NCI-H2196 (cell line): Measurements from ENCODE around the gene ADGRE2.
"Not testable (repeated sequence)": the region's sequence is repeated elsewhere in the genome, so short reads cannot be mapped to it uniquely, and the experiment has no call there.

Experiments
- DNase-seq: peaks from one replicate; lab custom pipeline; 2025; ENCODE audit not compliant: unreplicated experiment; lab: John Stamatoyannopoulos, UW

The ADGRE2 gene

DNA sequence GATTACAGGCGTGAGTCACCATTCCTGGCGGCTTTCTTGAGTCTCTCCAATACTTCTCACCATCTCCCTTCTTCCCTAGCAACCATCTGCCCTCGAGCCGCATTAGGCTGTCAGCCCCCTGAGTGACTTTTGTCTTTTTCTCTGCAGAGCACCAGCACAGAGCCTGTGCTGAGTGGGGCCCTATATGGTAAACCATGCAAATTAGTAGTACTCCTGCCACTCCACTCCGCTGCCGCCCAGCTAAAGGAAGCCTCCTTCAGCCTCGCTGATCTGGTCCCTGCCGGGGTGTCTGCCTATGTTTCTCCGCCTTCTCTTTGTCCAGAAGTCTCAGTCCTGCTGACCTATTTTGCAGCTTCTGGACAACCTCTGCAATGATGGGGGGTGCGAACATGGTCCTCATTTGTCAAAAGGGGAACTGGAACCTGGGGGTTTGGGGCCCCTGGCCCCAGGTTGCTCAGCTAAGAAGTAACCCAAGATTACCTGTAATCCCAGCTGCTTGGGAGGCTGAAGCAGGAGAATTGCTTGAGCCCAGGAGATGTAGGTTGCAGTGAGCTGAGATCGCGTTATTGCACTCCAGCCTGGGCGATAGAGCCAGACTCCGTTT, 2.4 kb upstream of the ADGRE2 start:
- not testable (repeated sequence) for DNase-seq

DNA sequence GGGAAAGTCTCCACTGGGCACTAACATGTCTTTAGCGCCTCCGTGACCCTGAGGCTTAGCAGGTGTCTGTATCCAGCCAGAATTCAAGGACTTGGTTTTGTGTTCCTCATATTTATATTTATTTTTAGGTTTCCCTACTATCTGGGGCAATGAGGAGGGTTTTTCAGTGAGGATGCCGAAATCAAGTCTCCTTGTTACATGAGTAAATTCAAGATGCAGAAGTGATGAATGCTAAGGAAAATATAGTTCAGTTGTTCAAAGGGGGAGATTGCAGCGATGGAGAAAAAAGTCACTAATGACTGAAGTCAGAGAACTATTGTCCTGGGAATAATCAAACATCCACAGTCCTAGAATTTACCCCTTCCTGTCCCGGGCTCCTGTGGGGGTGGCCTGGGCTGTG, 791 bp upstream of the ADGRE2 start:
- no peak for DNase-seq

DNA sequence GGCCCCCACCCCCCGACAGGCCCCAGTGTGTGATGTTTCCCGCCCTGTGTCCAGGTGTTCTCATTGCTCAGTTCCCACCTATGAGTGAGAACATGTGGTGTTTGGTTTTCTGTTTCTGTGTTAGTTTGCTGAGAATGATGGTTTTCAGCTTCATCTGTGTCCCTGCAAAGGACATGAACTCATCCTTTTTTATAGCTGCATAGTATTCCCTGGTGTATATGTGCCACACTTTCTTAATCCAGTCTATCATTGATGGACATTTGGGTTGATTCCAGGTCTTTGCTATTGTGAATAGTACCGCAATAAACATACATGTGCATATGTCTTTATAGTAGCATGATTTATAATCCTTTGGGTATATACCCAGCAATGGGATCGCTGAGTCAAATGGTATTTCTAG, 715 bp downstream of the ADGRE2 start:
- DNase-seq, result not testable (repeated sequence)

DNA sequence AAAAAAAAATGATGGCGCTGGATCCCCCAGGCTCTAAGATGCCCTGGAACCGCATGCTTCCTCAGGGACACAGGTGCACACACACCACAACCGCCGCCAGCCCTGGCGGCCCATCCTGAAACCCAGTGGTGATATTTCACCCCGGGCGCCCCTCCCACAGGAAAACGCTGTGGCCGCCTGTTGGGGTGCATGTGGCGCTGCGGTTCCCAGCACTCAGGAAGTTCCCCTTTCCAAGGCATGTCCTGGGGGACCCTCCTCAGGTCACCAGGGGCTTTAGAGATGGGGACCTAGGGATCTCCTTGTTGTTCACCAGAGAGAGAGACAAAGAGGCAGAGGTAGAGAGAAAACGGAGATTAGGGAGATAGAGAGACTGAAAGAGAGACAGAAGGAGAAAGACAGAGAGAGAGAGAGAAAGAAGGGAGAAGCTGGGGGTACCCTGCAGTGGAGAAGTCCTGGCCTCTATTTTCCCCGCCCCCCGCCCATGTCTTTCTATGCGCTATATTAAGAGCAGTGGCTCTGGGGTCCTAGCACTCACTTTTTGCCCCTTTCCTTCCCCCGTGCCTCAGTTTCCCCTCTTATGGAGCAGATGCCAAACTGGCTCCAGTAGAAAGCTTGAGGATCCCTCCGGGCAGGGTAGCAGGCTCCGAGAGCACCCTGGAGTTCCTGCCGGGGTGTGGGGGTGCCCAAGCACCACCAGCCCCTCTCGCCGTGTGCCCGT, 2.3 kb downstream of the ADGRE2 start:
- no peak for DNase-seq

DNA sequence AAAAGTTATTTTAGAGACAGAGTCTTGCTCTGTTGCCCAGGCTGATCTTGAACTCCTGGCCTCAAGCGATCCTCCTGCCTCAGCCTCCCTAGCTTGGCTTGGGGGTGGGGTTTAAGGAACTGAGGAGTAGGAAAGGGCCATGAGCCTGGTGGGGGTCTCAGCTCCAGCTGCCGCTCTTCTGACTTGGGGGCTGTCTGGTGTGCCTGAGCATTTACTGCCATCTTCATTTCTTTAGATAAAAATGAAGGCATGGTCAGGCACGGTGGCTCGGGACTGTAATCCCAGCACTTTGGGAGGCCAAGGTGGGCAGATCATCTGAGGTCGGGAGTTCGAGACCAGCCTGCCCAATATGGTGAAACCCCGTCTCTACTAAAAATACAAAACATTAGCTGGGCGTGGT, 3.0 kb downstream of the ADGRE2 start:
- not testable (repeated sequence) for DNase-seq

DNA sequence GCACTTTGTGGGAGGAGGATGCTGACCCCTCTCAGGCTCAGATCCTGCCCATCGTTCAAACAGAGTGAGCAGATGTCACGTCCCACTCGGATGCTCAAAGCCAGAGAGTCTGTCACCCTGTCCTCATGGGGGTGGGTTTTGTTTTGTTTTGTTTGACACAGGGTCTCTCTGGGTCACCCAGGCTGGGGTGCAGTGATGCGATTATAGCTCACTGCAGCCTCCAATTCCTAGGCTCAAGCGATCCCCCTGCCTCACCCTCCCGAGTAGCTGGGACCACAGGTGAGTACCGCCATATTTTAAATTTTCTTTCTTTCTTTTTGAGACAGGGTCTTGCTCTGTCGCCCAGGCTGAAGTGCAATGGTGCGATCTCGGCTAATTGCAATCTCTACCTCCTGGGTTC, 4.0 kb downstream of the ADGRE2 start:
- DNase-seq, result no peak

DNA sequence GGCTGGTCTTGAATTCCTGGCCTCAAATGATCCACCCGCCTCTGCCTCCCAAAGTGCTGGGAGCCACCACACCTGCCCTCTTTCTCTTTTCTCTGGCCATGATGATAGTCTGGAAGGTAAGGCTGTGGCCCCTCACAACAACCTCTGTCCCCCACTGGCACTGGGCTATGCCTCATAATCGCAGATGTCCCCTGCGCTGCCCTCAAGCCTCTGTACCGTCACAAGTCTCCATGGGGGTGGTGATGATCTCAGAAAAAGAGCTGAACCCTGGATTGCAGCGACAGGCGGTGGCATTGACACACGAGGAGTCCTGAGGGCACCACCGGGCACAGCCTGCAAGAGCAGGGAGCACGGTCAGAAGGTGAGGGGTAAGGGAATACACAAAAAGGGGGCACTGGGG, 4.6 kb downstream of the ADGRE2 start:
- DNase-seq, result not testable (repeated sequence)

DNA sequence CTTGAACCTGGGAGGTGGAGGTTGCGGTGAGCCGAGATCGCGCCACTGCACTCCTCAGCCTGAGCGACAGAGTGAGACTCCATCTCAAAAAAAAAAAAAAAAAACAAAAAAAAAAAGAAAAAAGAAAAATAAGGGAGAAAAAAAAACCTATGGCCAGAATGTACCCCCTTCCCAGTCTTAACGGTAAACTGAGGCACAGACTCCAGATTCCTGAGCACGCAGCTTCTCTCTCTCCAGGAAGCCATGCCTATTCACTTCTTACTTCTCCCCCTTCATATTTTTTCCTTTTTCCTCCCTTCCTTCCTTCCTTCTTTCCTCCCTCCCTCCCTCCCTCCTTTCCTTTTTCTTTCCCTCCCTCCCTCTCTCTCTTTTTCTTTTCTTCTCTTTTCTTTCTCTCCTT, 5.4 kb downstream of the ADGRE2 start:
- no peak for DNase-seq

DNA sequence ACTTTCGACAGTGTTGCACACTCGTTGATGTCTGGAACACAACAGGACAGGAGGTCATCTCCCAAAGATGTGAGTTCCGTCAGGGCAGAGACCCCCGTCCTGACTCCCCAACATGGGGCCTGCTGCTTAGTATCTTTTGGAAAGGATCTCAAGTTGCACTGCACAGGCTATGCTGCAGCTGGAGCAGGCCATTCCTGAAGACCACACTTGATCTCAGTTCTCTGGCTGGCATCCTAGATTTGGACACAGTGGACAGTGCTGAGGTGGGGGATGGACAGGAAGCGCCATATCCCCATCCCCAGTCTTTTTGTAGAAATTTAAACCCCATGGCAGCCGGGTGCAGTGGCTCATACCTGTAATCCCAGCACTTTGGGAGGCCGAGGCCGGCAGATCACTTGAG, 5.9 kb downstream of the ADGRE2 start:
- DNase-seq, result no peak

DNA sequence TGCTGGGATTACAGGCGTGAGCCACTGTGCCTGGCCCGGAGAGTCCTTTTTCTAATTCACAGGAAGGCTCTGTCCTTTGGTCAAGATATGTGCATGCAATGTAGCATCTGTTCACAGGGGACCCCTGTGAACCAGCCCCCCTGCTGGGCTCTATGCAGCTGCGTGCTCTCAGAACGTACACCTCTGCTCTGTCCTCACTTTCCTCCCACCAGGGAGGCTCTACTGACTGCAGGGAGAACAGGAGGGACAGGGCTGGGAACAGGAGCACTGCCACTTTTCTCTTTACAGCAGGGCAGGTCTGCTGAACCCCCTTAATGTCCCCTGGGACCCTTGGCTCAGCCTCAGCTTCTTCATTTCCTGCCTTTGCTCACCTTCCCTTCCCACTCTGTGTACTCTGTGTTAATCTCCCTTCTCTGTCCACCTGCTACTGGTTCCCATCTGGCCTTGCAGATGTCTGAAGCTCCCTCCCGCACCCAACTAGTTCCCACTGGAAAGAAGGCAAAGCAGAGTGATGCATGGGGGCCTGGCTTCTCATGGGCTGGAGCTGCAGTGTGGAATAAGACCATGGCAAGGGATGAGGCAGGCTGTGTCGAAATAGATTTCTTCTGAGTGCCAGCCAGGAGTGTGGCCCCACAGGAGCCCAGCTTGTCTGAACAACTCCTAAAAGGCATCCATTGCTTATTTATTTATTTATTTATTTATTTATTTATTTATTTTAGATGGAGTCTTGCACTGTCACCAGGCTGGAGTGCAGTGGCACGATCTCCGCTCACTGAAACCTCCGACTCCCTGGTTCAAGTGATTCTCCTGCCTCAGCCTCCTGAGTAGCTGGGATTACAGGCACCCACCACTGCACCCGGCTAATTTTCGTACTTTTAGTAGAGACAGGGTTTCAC, 7.2 kb downstream of the ADGRE2 start:
- DNase-seq, result no peak

DNA sequence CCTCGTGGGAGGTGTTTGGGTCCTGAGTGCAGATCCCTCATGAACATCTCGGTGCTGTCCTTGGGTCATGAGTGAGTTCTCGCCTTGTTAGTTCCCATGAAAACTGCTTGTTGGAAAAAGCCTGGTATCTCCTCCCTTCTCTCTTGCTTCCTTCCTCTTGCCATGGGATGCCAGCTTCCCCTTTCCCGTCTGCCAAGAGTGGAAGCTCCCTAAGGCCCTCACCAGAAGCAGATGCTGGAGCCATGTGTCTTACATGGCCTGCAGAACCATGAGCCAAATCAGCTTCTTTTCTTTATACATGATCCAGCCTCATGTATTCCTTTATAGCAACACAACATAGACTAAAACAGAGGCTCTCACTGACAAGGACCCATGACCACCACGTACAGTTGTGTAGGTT, 8.2 kb downstream of the ADGRE2 start:
- DNase-seq, result no peak

DNA sequence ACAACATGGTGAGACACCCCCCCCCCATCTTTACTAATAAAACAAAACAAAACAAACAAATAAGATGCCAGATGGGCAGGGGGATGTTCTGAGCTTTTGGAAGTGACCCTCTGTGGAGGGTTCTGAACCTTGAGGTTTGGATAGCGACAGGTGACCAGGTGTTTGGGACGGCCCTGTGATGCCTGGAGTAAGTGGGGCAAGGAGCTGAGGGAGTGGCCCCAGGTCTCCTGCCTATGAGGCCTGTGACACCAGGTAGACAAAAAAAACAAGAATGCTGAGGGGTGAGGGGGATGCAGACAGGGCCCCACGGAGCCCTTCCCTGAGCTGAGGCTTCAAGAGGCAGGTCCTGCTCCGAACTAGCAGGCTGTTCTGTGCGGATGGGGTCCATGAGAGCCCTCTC, 9.2 kb downstream of the ADGRE2 start:
- no peak for DNase-seq

DNA sequence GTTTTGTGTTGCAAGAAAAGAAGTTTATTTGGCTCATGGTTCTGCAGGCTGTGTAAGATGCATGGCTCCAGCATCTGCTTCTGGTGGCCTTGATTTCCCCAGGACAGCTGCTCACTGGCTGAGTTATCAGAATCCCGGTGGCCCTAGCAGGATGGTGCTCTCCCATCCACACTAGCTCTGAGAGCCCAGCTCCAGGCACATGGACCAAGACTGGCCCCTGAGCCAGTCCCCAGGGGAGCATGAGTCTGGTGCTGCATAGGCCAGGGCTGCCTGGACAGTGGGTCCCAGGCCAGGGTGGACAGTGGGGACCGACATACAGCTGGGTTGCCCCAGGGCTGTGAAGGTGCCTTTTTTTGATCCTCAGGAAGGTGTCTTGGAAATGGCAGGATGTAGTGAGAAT, 10.4 kb downstream of the ADGRE2 start:
- no peak for DNase-seq

DNA sequence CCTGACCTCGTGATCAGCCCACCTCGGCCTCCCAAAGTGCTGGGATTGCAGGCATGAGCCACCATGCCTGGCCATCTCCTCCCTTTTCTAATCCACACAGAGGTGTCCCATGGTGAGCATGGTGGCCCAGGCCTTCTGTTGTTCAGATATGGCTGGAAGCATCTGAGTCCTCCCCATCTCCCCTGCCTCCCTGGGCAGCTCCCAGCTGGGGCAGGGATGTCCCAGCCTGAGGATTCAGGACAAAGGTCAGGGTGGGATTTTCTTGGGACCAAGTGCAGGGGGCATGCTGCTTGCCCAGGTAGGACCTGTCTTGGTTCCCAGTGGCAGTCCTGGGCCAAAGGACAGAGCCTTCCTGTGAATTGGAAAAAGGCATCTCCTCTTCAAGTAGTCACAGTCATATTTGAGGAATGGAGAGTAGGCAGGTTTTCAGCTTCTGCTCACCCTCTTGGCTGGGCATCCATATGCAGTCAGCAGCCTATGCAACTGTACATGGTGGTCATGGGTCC, 10.8 kb downstream of the ADGRE2 start:
- no peak for DNase-seq

DNA sequence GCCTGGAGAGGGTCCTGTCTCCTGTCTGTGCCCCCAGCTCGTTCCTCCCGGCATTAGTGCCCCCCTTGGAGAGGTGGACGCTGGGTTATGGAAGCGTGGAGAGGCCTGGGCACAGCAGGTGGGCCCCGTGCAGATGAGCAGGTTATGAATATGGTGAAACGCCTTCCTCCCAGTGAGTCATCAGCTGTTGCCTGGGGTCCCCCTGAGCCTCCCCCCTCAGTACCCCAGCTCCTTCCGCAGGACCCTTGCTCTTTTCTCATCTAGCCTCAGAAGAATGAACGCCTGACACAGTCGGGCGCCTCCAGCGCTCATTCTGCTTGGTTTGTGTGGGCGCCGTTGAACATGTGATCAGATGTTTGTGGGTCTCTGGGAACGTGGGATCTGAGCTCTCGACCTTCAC, 12.5 kb downstream of the ADGRE2 start:
- DNase-seq, result not testable (repeated sequence)

DNA sequence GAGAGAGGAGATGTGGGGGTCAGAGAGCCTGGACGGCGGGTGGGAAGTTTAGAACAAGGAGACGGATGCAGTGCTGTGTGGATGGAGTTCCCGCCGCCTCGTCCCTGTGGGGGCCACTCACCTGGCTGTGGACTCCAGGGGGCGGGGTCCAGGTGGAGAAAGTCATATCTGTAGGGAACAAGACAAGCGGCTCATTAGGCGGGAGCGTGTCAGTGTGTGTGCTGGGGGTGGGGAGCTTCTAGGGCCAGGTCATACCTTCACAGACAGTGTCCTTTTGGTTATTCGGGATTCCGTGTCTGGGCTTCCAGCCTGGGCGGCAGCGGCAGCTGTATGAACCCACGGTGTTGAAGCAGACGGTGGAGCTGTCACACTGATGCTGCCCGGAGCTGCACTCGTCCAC, 13.0 kb downstream of the ADGRE2 start:
- DNase-seq, result not testable (repeated sequence)

DNA sequence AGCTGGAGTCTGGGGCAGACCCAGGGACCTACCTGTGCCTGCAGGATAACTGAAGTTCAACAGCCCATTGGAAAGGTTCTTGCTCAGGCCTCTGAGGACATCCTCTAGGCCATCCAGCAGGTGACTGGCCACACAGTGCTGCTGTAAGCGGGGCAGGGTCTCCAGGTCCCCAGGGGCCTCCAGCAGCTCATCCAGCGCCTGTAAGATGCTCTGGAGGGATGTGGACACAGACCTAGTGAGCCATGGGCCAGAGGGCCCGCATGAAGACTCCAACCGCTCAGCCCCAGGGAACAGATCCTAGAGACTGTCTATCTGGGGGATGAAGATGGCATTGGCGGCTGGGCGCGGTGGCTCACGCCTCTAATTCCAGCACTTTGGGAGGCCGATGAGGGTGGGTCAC, 14.0 kb downstream of the ADGRE2 start:
- no peak for DNase-seq

DNA sequence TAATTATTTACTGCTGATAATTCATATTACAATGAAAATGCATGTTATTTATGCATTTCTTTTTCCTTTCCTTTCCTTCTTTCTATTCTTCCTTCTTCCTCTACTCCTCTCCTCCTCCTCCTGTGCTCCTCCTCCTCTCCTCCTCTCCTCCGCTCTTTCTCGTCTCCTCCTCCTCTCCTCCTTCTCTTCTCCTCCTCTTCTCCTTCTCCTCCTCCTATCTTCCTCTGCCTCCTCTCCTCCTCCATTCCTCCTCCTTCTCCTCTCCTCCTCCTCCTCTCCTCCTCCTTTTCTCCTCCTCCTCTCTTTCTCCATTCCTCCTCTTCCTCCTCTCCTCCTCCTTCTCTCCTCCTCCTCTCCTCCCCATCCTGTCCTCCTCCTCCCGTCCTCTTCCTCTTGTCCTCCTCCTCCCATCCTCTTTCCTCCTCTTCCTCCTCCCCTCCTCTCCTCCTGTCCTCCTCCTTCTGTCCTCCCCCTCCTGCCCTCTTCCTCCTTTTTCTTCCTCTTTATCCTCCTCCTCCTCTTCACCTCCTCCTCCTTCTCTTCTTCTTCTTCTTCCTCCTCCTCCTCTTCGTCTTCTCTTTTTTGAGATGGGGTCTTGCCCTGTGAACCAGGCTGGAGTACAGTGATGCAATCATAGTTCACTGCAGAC, 14.7 kb downstream of the ADGRE2 start:
- no peak for DNase-seq

DNA sequence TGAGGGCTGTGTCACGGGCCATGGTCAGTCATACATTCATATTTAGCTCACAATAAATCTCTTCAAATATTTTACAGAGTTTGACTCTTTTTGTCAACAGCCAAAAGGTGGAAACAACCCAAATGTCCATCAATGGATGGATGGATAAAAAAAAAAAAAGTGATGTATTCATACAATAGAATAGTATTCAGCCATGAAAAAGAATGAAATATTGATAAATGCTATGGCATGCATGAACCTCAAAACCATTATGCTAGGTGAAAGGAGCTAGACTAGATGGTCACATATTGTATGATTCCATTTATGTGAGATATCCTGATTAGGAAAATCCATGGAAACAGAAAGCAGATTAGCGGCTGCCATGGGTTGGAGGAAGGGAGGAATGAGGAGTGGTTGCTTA, 16.2 kb downstream of the ADGRE2 start:
- no peak for DNase-seq

DNA sequence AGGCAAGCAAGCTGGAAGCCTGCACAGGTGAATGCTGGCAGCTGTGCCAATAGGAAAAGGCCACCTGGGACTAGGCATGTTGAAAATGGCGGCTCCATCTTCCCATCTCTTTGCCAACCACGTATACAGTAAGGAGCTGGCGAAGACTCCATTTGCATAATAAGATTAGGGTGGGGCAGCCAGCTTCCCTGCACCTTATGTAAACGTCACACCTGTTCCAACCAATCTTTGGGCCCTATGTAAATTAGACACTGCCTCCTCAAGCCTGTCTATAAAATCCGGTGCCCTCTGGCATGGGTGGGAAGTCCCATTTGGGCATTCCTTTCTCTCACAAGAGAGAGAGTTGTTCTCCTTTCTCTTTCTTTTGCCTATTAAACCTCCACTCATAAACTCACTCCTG, 16.8 kb downstream of the ADGRE2 start:
- DNase-seq, result no peak

DNA sequence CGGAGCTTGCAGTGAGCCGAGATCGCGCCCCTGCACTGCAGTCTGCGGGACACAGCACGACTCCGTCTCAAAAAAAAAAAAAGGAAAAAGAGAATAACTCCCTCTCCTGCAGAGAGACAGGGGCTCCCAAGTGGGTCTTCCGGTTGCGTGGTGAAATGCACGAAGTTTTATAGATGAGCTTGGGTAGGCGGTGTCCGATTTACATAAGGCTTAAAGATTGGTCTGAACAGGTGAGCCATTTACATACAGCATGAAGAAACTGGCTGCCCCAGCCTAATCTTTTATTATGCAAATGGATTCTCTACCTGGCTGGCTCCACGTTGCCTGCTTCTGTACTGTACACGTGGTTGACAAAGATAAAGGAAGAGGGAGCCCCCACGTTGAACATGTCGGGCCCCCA, 19.5 kb downstream of the ADGRE2 start:
- DNase-seq, result peak; percentile 49
